MM.1S (cell line): Measurements from ENCODE around the gene AGAP3.

Experiments
- DNase-seq: peaks from one replicate; pipeline ENCODE4 v3.0.0-alpha.2; 2015
- H2AFZ ChIP-seq: fragments of 300-600 bp; sonication (generic); 2 replicates; pipeline ENCODE4 v1.6.0; 2016; ENCODE audit warnings: antibody characterized with exemption, low read length
- H3F3A ChIP-seq: fragments of 300-600 bp; sonication (generic); 2 replicates; pipeline ENCODE4 v1.6.1; 2016; ENCODE audit warnings: mild to moderate bottlenecking, antibody characterized with exemption, low read length, moderate library complexity, mixed read lengths; ENCODE audit not compliant: insufficient read depth
- H3K27ac ChIP-seq: fragments of 300-600 bp; sonication (generic); 2 replicates; pipeline ENCODE4 v1.5.1; 2016; ENCODE audit warnings: mild to moderate bottlenecking, low read length
- H3K27me3 ChIP-seq: fragments of 300-600 bp; sonication (generic); replicated peaks from 2 replicates; pipeline ENCODE4 v1.6.0; 2016; ENCODE audit warnings: low read length; ENCODE audit not compliant: insufficient read depth
- H3K36me3 ChIP-seq: fragments of 300-600 bp; sonication (generic); replicated peaks from 2 replicates; pipeline ENCODE4 v1.6.1; 2016; ENCODE audit warnings: mild to moderate bottlenecking, low read length, mixed read lengths; ENCODE audit not compliant: insufficient read depth
- H3K4me1 ChIP-seq: fragments of 300-600 bp; sonication (generic); 2 replicates; pipeline ENCODE4 v1.6.1; 2016; ENCODE audit warnings: low read length, mixed read lengths
- H3K4me2 ChIP-seq: fragments of 300-600 bp; sonication (generic); 2 replicates; pipeline ENCODE4 v1.6.0; 2016; ENCODE audit warnings: low read depth, low read length
- H3K4me3 ChIP-seq: fragments of 300-600 bp; sonication (generic); 2 replicates; pipeline ENCODE4 v1.5.1; 2016; ENCODE audit warnings: low read length, mixed read lengths
- H3K79me2 ChIP-seq: fragments of 300-600 bp; sonication (generic); 2 replicates; pipeline ENCODE4 v1.6.1; 2016; ENCODE audit warnings: mixed run types, low read length, mixed read lengths
- H3K9ac ChIP-seq: fragments of 300-600 bp; sonication (generic); 2 replicates; pipeline ENCODE4 v1.6.1; 2016; ENCODE audit warnings: low read length, mixed read lengths
- H3K9me2 ChIP-seq: fragments of 300-600 bp; sonication (generic); replicated peaks from 2 replicates; pipeline ENCODE4 v1.6.1; 2016; ENCODE audit warnings: mild to moderate bottlenecking, low read length, mixed read lengths; ENCODE audit not compliant: insufficient read depth
- H3K9me3 ChIP-seq: fragments of 300-600 bp; sonication (generic); replicated peaks from 2 replicates; pipeline ENCODE4 v1.6.1; 2016; ENCODE audit warnings: mild to moderate bottlenecking, low read length, mixed read lengths; ENCODE audit not compliant: insufficient read depth
- H4K20me1 ChIP-seq: fragments of 300-600 bp; sonication (generic); 2 replicates; pipeline ENCODE4 v1.6.1; 2016; ENCODE audit warnings: mild to moderate bottlenecking, low read length, moderate library complexity, mixed read lengths; ENCODE audit not compliant: insufficient read depth
- CTCF ChIP-seq: fragments of 300-600 bp; sonication (generic); IDR thresholded peaks from 2 replicates; pipeline ENCODE4 v1.5.1; 2016; ENCODE audit warnings: antibody characterized with exemption, low read length, mixed read lengths
- EZH2 ChIP-seq: fragments of 300-600 bp; sonication (generic); optimal IDR thresholded peaks from 2 replicates; pipeline ENCODE3; 2017; ENCODE audit warnings: low read depth, mild to moderate bottlenecking, antibody characterized with exemption, low read length, mixed read lengths
- EZH2phosphoT487 ChIP-seq: fragments of 300-600 bp; sonication (generic); IDR thresholded peaks from 2 replicates; pipeline ENCODE4 v1.6.1; 2018; ENCODE audit warnings: antibody characterized with exemption, low read length

Gene AGAP3

GRCh38 chr7:151053751-151054150 lies 32.5 kb upstream of the AGAP3 start:
- H3K27ac ChIP-seq, result no peak overlapping the region
- no peak overlapping the region for H3K9ac ChIP-seq
- H3K4me1 ChIP-seq, result peaks cover 6% of the 10 kb centered on the region
- TF ChIP-seq CTCF (no peak), EZH2 (no peak), EZH2phosphoT487 (no peak)
- no peaks in the 10 kb centered on the region for H4K20me1 ChIP-seq
- DNase-seq, result no peak
- no peak overlapping the region for H2AFZ ChIP-seq
- H3K9me2 ChIP-seq, result no peaks in the 10 kb centered on the region
- H3K9me3 ChIP-seq, result no peaks in the 10 kb centered on the region
- H3K79me2 ChIP-seq, result 0 out of 2 replicates have a peak, but pooled peaks cover 3% of the 10 kb centered on the region
- no peaks in the 10 kb centered on the region for H3K36me3 ChIP-seq
- no peak overlapping the region for H3K4me3 ChIP-seq
- peaks cover 18% of the 10 kb centered on the region for H3K27me3 ChIP-seq
- H3K4me2 ChIP-seq, result no peak overlapping the region
- H3F3A ChIP-seq, result peaks cover 8% of the 10 kb centered on the region; the same call in 1 of the 2 replicates

- Histone ChIP-seq H3F3A (peaks cover 12% of the 10 kb centered on the region), H3K4me3 (no peak overlapping the region), H3K36me3 (no peaks in the 10 kb centered on the region), H3K4me2 (no peak overlapping the region), H3K9me2 (no peaks in the 10 kb centered on the region), H3K79me2 (peaks cover 20% of the 10 kb centered on the region), H2AFZ (no peak overlapping the region), H4K20me1 (no peaks in the 10 kb centered on the region), H3K9me3 (no peaks in the 10 kb centered on the region), H3K4me1 (peaks cover 6% of the 10 kb centered on the region), H3K27me3 (no peaks in the 10 kb centered on the region), H3K9ac (no peak overlapping the region), H3K27ac (no peak overlapping the region)
- TF ChIP-seq EZH2, result no peak
- TF ChIP-seq CTCF, result no peak
- TF ChIP-seq EZH2phosphoT487, result no peak
- DNase-seq, result no peak
Measured at GRCh38 chr7:151056283-151056665, 30.0 kb upstream of the AGAP3 start.

- Histone ChIP-seq H3K79me2 (peaks cover 26% of the 10 kb centered on the region), H3K36me3 (no peaks in the 10 kb centered on the region), H3K4me1 (peaks cover 6% of the 10 kb centered on the region), H3K9me3 (no peaks in the 10 kb centered on the region), H3K27me3 (no peaks in the 10 kb centered on the region), H3K4me2 (peak overlapping the region; percentile 98), H3K4me3 (peak overlapping the region; percentile 87), H3F3A (peaks cover 12% of the 10 kb centered on the region), H3K27ac (no peak overlapping the region), H4K20me1 (no peaks in the 10 kb centered on the region), H3K9me2 (no peaks in the 10 kb centered on the region), H2AFZ (peak overlapping the region; percentile 96), H3K9ac (peak overlapping the region; percentile 50; the same call in 1 of the 2 replicates)
- TF ChIP-seq EZH2 (no peak), CTCF (no peak), EZH2phosphoT487 (no peak)
- DNase-seq, result no peak
Measured at GRCh38 chr7:151056666-151057505, 29.4 kb upstream of the AGAP3 start.
